HG02870 (cell line): ENCODE measurements around the gene AP5B1.

Experiments
- ATAC-seq: cut with Tn5 transposase; IDR thresholded peaks from one replicate; pipeline ENCODE4 v1.9.1; 2021; ENCODE audit warnings: mild to moderate bottlenecking, moderate library complexity; ENCODE audit not compliant: unreplicated experiment

Gene AP5B1

GRCh38 chr11:65780770-65781151 is at the start of gene AP5B1:
Gene AP5B1 (minus strand): TSS chr11:65780976. CDS start chr11:65780591, 385 bp downstream.
- no peak for ATAC-seq

GRCh38 chr11:65829459-65829858 is 48.7 kb upstream of the AP5B1 start:
- no peak for ATAC-seq

- no peak for ATAC-seq
Measured at GRCh38 chr11:65826984-65827735, 46.4 kb upstream of the AP5B1 start.

- no peak for ATAC-seq
Measured at GRCh38 chr11:65822776-65823528, 42.2 kb upstream of the AP5B1 start.

GRCh38 chr11:65821107-65821506 is 40.3 kb upstream of the AP5B1 start:
- no peak for ATAC-seq

- peak; percentile 78 for ATAC-seq
Measured at GRCh38 chr11:65817835-65818680, 37.3 kb upstream of the AP5B1 start.

- ATAC-seq = no peak
Measured at GRCh38 chr11:65817312-65817834, 36.6 kb upstream of the AP5B1 start.

GRCh38 chr11:65816696-65817095 is 35.9 kb upstream of the AP5B1 start:
- no peak for ATAC-seq

- ATAC-seq = no peak
Measured at GRCh38 chr11:65814986-65815565, 34.3 kb upstream of the AP5B1 start.

GRCh38 chr11:65814131-65814985 is 33.6 kb upstream of the AP5B1 start:
- no peak for ATAC-seq

- ATAC-seq = no peak
Measured at GRCh38 chr11:65811764-65812475, 31.1 kb upstream of the AP5B1 start.

GRCh38 chr11:65810046-65810868 is 29.5 kb upstream of the AP5B1 start:
- ATAC-seq = no peak

- no peak for ATAC-seq
Measured at GRCh38 chr11:65809496-65809895, 28.7 kb upstream of the AP5B1 start.

- no peak for ATAC-seq
Measured at GRCh38 chr11:65808744-65809341, 28.1 kb upstream of the AP5B1 start.

- ATAC-seq = no peak
Measured at GRCh38 chr11:65806979-65807378, 26.2 kb upstream of the AP5B1 start.

- no peak for ATAC-seq
Measured at GRCh38 chr11:65803797-65804492, 23.2 kb upstream of the AP5B1 start.

GRCh38 chr11:65802841-65803240 is 22.1 kb upstream of the AP5B1 start:
- ATAC-seq = peak; percentile 80
